IPS-20b (cell line): ENCODE data around the gene SBF2.

Experiments
- H3K27ac ChIP-seq: one replicate; pipeline ENCODE4 v1.5.1; 2013; ENCODE audit warnings: low read length
- H3K27me3 ChIP-seq: 2 replicates; pipeline ENCODE4 v1.6.1; 2013; ENCODE audit warnings: mild to moderate bottlenecking, low read length, inconsistent platforms; ENCODE audit not compliant: insufficient read depth
- H3K36me3 ChIP-seq: 2 replicates; pipeline ENCODE4 v1.6.1; 2013; ENCODE audit warnings: low read depth, mild to moderate bottlenecking, inconsistent platforms, low read length, moderate library complexity; ENCODE audit not compliant: insufficient read depth
- H3K4me1 ChIP-seq: 2 replicates; pipeline ENCODE4 v1.6.1; 2013; ENCODE audit warnings: mild to moderate bottlenecking, control low read depth, inconsistent platforms, low read length, moderate library complexity; ENCODE audit not compliant: insufficient read depth
- H3K4me3 ChIP-seq: 2 replicates; pipeline ENCODE4 v1.5.1; 2013; ENCODE audit warnings: mild to moderate bottlenecking, low read length, inconsistent platforms
- H3K9ac ChIP-seq: 2 replicates; pipeline ENCODE4 v1.6.1; 2013; ENCODE audit warnings: low read depth, mild to moderate bottlenecking, inconsistent platforms, low read length, moderate library complexity
- H3K9me3 ChIP-seq: 2 replicates; pipeline ENCODE4 v1.6.1; 2013; ENCODE audit warnings: mild to moderate bottlenecking, low read depth, low read length, inconsistent platforms; ENCODE audit not compliant: insufficient read depth

The SBF2 gene

DNA sequence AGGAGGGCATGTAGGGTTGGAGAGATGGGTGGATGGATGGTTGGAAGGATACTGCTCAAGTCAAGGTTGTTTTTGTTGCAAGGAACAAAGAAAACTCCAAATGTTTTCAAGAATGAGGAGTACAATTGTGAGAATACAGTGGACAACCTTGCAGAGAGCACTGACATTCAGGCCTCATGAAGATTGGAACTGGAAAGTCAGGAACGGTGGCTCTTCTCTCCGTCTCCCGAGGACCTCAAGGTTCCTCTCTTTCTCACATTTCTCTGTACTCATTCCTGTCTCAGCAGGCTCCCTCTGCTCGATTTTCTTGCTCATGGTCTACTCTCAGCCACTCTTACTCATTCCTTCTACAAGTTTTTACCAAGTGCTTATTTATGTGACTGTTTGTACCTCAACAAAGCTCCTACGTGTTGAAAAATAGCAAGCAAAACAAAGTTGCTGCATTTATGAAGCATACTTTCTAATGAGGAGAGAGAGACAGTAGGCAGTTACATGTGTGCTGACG is 532.5 kb downstream of the SBF2 start:
- Histone ChIP-seq H3K9me3 (no peaks in the 10 kb centered on the region), H3K4me1 (peaks cover 13% of the 10 kb centered on the region), H3K27ac (no peak overlapping the region), H3K27me3 (no peaks in the 10 kb centered on the region), H3K9ac (no peak overlapping the region), H3K36me3 (no peaks in the 10 kb centered on the region), H3K4me3 (no peak overlapping the region)

DNA sequence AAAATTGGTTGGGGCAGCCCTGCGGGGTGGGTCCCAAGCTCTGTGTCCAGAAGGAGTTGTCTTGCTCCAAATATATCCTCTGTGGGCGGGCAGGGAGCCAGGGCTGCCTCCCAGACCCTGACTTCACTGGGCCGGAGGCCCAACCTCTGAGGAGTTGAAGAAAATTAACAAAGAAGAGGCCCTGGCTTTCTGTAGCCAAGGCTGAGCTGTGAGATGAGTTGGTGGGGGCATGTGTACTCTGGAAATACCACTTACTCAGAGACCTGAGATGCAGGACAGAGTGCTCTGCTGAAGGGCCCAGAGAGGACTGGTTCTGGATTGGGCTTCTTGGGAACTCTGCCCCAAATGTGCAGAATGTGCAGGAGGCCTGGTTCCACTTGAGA is 533.8 kb downstream of the SBF2 start:
- H3K9ac ChIP-seq: no peak overlapping the region

GRCh38 chr11:9759519-9760192 is 534.4 kb downstream of the SBF2 start:
- Histone ChIP-seq H3K9ac (no peak overlapping the region; the same call in 1 of the 2 replicates), H3K9me3 (no peaks in the 10 kb centered on the region), H3K27me3 (no peaks in the 10 kb centered on the region), H3K4me3 (no peak overlapping the region), H3K4me1 (peaks cover 13% of the 10 kb centered on the region), H3K36me3 (no peaks in the 10 kb centered on the region), H3K27ac (no peak overlapping the region)

More for the DNA sequence above, 533.8 kb downstream of the SBF2 start:
- Histone ChIP-seq H3K27me3 (no peaks in the 10 kb centered on the region), H3K9me3 (no peaks in the 10 kb centered on the region), H3K27ac (no peak overlapping the region), H3K4me3 (no peak overlapping the region), H3K4me1 (peaks cover 13% of the 10 kb centered on the region), H3K36me3 (no peaks in the 10 kb centered on the region)

- no peaks in the 10 kb centered on the region for H3K9me3 ChIP-seq
- H3K4me3 ChIP-seq: peak overlapping the region; percentile 78
- peaks cover 13% of the 10 kb centered on the region for H3K4me1 ChIP-seq
- no peak overlapping the region for H3K27ac ChIP-seq
- H3K27me3 ChIP-seq: no peaks in the 10 kb centered on the region
- peak overlapping the region; percentile 74; the same call in 1 of the 2 replicates for H3K9ac ChIP-seq
- H3K36me3 ChIP-seq: no peaks in the 10 kb centered on the region
Measured at GRCh38 chr11:9758637-9759518, 535.1 kb downstream of the SBF2 start.

- H3K4me1 ChIP-seq: peaks cover 13% of the 10 kb centered on the region
Measured at GRCh38 chr11:9757809-9758636, 536.0 kb downstream of the SBF2 start.

DNA sequence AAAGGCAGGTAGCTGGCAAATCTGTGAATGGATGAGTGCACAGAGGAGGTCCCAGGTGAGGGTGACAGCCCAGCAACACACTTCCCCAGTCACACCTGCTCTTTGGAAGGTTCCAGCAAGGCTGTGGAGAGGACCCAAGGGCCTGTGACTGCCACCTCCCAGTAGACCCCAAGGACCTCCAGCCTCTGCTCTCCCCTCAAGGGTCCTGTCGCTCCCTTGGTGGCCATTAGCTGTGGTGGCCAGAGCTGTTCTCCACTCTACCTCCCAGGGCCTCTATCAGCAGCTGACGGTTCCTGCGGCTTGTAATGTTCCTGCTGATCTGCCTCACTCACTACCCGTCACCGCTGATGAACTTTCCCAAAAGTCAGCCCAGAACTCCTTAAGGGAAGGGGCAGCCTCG is 537.1 kb downstream of the SBF2 start:
- Histone ChIP-seq H3K27ac (no peak overlapping the region), H3K4me3 (no peak overlapping the region), H3K9ac (no peak overlapping the region), H3K9me3 (no peaks in the 10 kb centered on the region), H3K27me3 (no peaks in the 10 kb centered on the region), H3K4me1 (peaks cover 13% of the 10 kb centered on the region), H3K36me3 (peaks cover 6% of the 10 kb centered on the region; the same call in 1 of the 2 replicates)

More at GRCh38 chr11:9757809-9758636, 536.0 kb downstream of the SBF2 start:
- no peaks in the 10 kb centered on the region for H3K9me3 ChIP-seq
- no peaks in the 10 kb centered on the region for H3K36me3 ChIP-seq
- peak overlapping the region; percentile 78 for H3K4me3 ChIP-seq
- peak overlapping the region; percentile 74; the same call in 1 of the 2 replicates for H3K9ac ChIP-seq
- no peaks in the 10 kb centered on the region for H3K27me3 ChIP-seq
- peak overlapping the region; percentile 48 for H3K27ac ChIP-seq

- Histone ChIP-seq H3K9me3 (no peaks in the 10 kb centered on the region), H3K9ac (no peak overlapping the region), H3K27ac (no peak overlapping the region), H3K4me1 (peaks cover 13% of the 10 kb centered on the region), H3K27me3 (no peaks in the 10 kb centered on the region), H3K4me3 (no peak overlapping the region), H3K36me3 (peaks cover 10% of the 10 kb centered on the region; the same call in 1 of the 2 replicates)
Measured at GRCh38 chr11:9756461-9756860, 537.6 kb downstream of the SBF2 start.

GRCh38 chr11:9755561-9756185 is 538.3 kb downstream of the SBF2 start:
- no peaks in the 10 kb centered on the region for H3K9me3 ChIP-seq
- H3K9ac ChIP-seq: no peak overlapping the region
- no peak overlapping the region for H3K27ac ChIP-seq
- H3K36me3 ChIP-seq: peaks cover 18% of the 10 kb centered on the region
- no peaks in the 10 kb centered on the region for H3K27me3 ChIP-seq
- H3K4me3 ChIP-seq: no peak overlapping the region
- peaks cover 13% of the 10 kb centered on the region for H3K4me1 ChIP-seq

GRCh38 chr11:9754010-9754471 is 540.0 kb downstream of the SBF2 start:
- H3K4me3 ChIP-seq: no peak overlapping the region
- H3K4me1 ChIP-seq: peaks cover 8% of the 10 kb centered on the region; the same call in 1 of the 2 replicates
- H3K27ac ChIP-seq: no peak overlapping the region
- H3K9me3 ChIP-seq: no peaks in the 10 kb centered on the region
- no peak overlapping the region for H3K9ac ChIP-seq
- H3K36me3 ChIP-seq: peaks cover 28% of the 10 kb centered on the region
- no peaks in the 10 kb centered on the region for H3K27me3 ChIP-seq

- Histone ChIP-seq H3K4me3 (no peak overlapping the region), H3K27me3 (no peaks in the 10 kb centered on the region), H3K9me3 (no peaks in the 10 kb centered on the region), H3K9ac (no peak overlapping the region), H3K36me3 (peaks cover 37% of the 10 kb centered on the region), H3K4me1 (peaks cover 8% of the 10 kb centered on the region; the same call in 1 of the 2 replicates), H3K27ac (no peak overlapping the region)
Measured at GRCh38 chr11:9753021-9753420, 541.0 kb downstream of the SBF2 start.

- Histone ChIP-seq H3K36me3 (peaks cover 42% of the 10 kb centered on the region), H3K27me3 (no peaks in the 10 kb centered on the region), H3K27ac (no peak overlapping the region)
Measured at GRCh38 chr11:9752091-9752490, 541.9 kb downstream of the SBF2 start.

More at GRCh38 chr11:9752091-9752490, 541.9 kb downstream of the SBF2 start:
- no peak overlapping the region for H3K4me3 ChIP-seq
- no peak overlapping the region for H3K9ac ChIP-seq
- no peaks in the 10 kb centered on the region for H3K9me3 ChIP-seq
- H3K4me1 ChIP-seq: 0 out of 2 replicates have a peak, but pooled peaks cover 3% of the 10 kb centered on the region
